SK-N-SH treated with all-trans-retinoic acid at 6 μM for 48 hours (cell line): ENCODE measurements around the gene SELENOF.

Experiments
- ATAC-seq: fragments of 200-7000 bp; cut with Tn5 transposase; 3 replicates; pipeline ENCODE4 v1.9.1; 2020; ENCODE audit warnings: mild to moderate bottlenecking, moderate library complexity
- ARNTL ChIP-seq: fragments of 450-650 bp; formaldehyde crosslinking; IDR thresholded peaks from 2 replicates; pipeline ENCODE4 v1.5.0; 2020; ENCODE audit warnings: low read depth, mild to moderate bottlenecking, moderate library complexity, borderline replicate concordance
- BACH2 ChIP-seq: fragments of 250-450 bp; sonication (Bioruptor Pico); IDR thresholded peaks from 2 replicates; pipeline ENCODE4 v1.9.0; 2021; ENCODE audit warnings: mild to moderate bottlenecking, borderline replicate concordance
- CREB5 ChIP-seq: fragments of 250-450 bp; sonication (Bioruptor Pico); IDR thresholded peaks from 2 replicates; pipeline ENCODE4 v1.5.1; 2020; ENCODE audit warnings: low read depth, mild to moderate bottlenecking, moderate library complexity
- CSDC2 ChIP-seq: fragments of 250-450 bp; sonication (Bioruptor Pico); IDR thresholded peaks from 2 replicates; pipeline ENCODE4 v1.5.0; 2020; ENCODE audit warnings: mild to moderate bottlenecking, moderate library complexity
- CSRNP3 ChIP-seq: fragments of 250-450 bp; sonication (Bioruptor Pico); IDR thresholded peaks from 2 replicates; pipeline ENCODE4 v1.5.1; 2021; ENCODE audit warnings: mild to moderate bottlenecking, moderate library complexity
- ESRRG ChIP-seq: fragments of 250-450 bp; sonication (Bioruptor Pico); IDR thresholded peaks from 2 replicates; pipeline ENCODE4 v1.6.1; 2021; ENCODE audit warnings: mild to moderate bottlenecking
- GLIS3 ChIP-seq: fragments of 250-450 bp; sonication (Bioruptor Pico); IDR thresholded peaks from 2 replicates; pipeline ENCODE4 v1.5.0; 2020; ENCODE audit warnings: mild to moderate bottlenecking, moderate library complexity
- ISL1 ChIP-seq: fragments of 250-450 bp; sonication (Bioruptor Pico); IDR thresholded peaks from 2 replicates; pipeline ENCODE4 v2.1.2; 2022; ENCODE audit warnings: mild to moderate bottlenecking, moderate library complexity
- OSR1 ChIP-seq: fragments of 250-450 bp; sonication (Bioruptor Pico); IDR thresholded peaks from 2 replicates; pipeline ENCODE4 v1.8.0; 2022; ENCODE audit warnings: moderate library complexity, mild to moderate bottlenecking, inconsistent platforms
- PATZ1 ChIP-seq: fragments of 250-450 bp; sonication (Bioruptor Pico); IDR thresholded peaks from 2 replicates; pipeline ENCODE4 v1.8.0; 2020; ENCODE audit warnings: mild to moderate bottlenecking, moderate library complexity, borderline replicate concordance
- POU6F1 ChIP-seq: fragments of 250-450 bp; sonication (Bioruptor Pico); IDR thresholded peaks from 2 replicates; pipeline ENCODE4 v1.8.0; 2021; ENCODE audit warnings: low read depth, mild to moderate bottlenecking, moderate library complexity, borderline replicate concordance
- PPARA ChIP-seq: fragments of 250-450 bp; sonication (Bioruptor Pico); IDR thresholded peaks from 2 replicates; pipeline ENCODE4 v1.5.0; 2020; ENCODE audit warnings: mild to moderate bottlenecking, borderline replicate concordance
- RARB ChIP-seq: fragments of 250-450 bp; sonication (Bioruptor Pico); IDR thresholded peaks from 2 replicates; pipeline ENCODE4 v1.8.0; 2021; ENCODE audit warnings: mild to moderate bottlenecking, moderate library complexity
- SNAI2 ChIP-seq: fragments of 250-450 bp; sonication (Bioruptor Pico); IDR thresholded peaks from 2 replicates; pipeline ENCODE4 v1.5.0; 2020; ENCODE audit warnings: mild to moderate bottlenecking, moderate library complexity
- TCF4 ChIP-seq: fragments of 250-450 bp; sonication (Bioruptor Pico); IDR thresholded peaks from 2 replicates; pipeline ENCODE4 v1.8.0; 2021; ENCODE audit warnings: mild to moderate bottlenecking, moderate library complexity, borderline replicate concordance
- TOX ChIP-seq: fragments of 250-450 bp; sonication (Bioruptor Pico); IDR thresholded peaks from 2 replicates; pipeline ENCODE4 v1.8.0; 2021; ENCODE audit warnings: mild to moderate bottlenecking, moderate library complexity, borderline replicate concordance
- ZC3H10 ChIP-seq: fragments of 250-450 bp; sonication (Bioruptor Pico); IDR thresholded peaks from 2 replicates; pipeline ENCODE4 v1.5.1; 2021; ENCODE audit warnings: mild to moderate bottlenecking, moderate library complexity
- ZFP3 ChIP-seq: fragments of 250-450 bp; sonication (Bioruptor Pico); IDR thresholded peaks from 2 replicates; pipeline ENCODE4 v1.5.0; 2020; ENCODE audit warnings: mild to moderate bottlenecking, moderate library complexity
- ZFP30 ChIP-seq: fragments of 450-650 bp; formaldehyde crosslinking; IDR thresholded peaks from 2 replicates; pipeline ENCODE4 v1.5.0; 2022; ENCODE audit warnings: mild to moderate bottlenecking, moderate library complexity
- ZNF565 ChIP-seq: fragments of 450-650 bp; formaldehyde crosslinking; conservative IDR thresholded peaks from 2 replicates; pipeline ENCODE4 v1.5.0; 2020; ENCODE audit warnings: low read depth, mild to moderate bottlenecking, moderate library complexity
- ZNF70 ChIP-seq: fragments of 450-650 bp; formaldehyde crosslinking; IDR thresholded peaks from 2 replicates; pipeline ENCODE4 v1.5.0; 2020; ENCODE audit warnings: mild to moderate bottlenecking, moderate library complexity
- ZNF8 ChIP-seq: fragments of 450-650 bp; formaldehyde crosslinking; IDR thresholded peaks from 2 replicates; pipeline ENCODE4 v1.5.0; 2020; ENCODE audit warnings: mild to moderate bottlenecking, moderate library complexity

SELENOF gene

GRCh38 chr1:86950712-86951419, 36.9 kb upstream of the SELENOF start:
- ATAC-seq = no peak
- TF ChIP-seq ZFP3 (CRISPR knock-in tag) (no peak), PPARA (CRISPR knock-in tag) (no peak), BACH2 (CRISPR knock-in tag) (no peak), TCF4 (no peak), ZNF8 (CRISPR knock-in tag) (no peak), ZNF70 (CRISPR knock-in tag) (no peak), ARNTL (CRISPR knock-in tag) (no peak), TOX (CRISPR knock-in tag) (no peak), ZC3H10 (CRISPR knock-in tag) (no peak), ESRRG (CRISPR knock-in tag) (no peak), ISL1 (CRISPR knock-in tag) (no peak), CSRNP3 (CRISPR knock-in tag) (no peak), OSR1 (CRISPR knock-in tag) (no peak), PATZ1 (CRISPR knock-in tag) (no peak), ZNF565 (CRISPR knock-in tag) (no peak), CSDC2 (no peak), GLIS3 (CRISPR knock-in tag) (no peak), CREB5 (CRISPR knock-in tag) (no peak)

- TF ChIP-seq ZNF70 (CRISPR knock-in tag) (no peak), ISL1 (CRISPR knock-in tag) (no peak), ZFP30 (CRISPR knock-in tag) (no peak), POU6F1 (no peak), PPARA (CRISPR knock-in tag) (no peak), CSRNP3 (CRISPR knock-in tag) (no peak), ZC3H10 (CRISPR knock-in tag) (no peak), ESRRG (CRISPR knock-in tag) (no peak), TOX (CRISPR knock-in tag) (no peak), TCF4 (no peak)
- ATAC-seq = no peak
Measured at GRCh38 chr1:86948212-86948611, 34.3 kb upstream of the SELENOF start.

GRCh38 chr1:86942743-86943142, 28.8 kb upstream of the SELENOF start:
- TF ChIP-seq PPARA (CRISPR knock-in tag) = no peak
- no peak for ATAC-seq

GRCh38 chr1:86942042-86942441, 28.1 kb upstream of the SELENOF start:
- ATAC-seq = no peak
- TF ChIP-seq POU6F1 (no peak), CSRNP3 (CRISPR knock-in tag) (no peak), OSR1 (CRISPR knock-in tag) (no peak), GLIS3 (CRISPR knock-in tag) (no peak), ZNF565 (CRISPR knock-in tag) (no peak), ESRRG (CRISPR knock-in tag) (no peak), ARNTL (CRISPR knock-in tag) (no peak), ZFP3 (CRISPR knock-in tag) (no peak), SNAI2 (CRISPR knock-in tag) (no peak), BACH2 (CRISPR knock-in tag) (no peak), ZFP30 (CRISPR knock-in tag) (no peak), CSDC2 (no peak), RARB (no peak), CREB5 (CRISPR knock-in tag) (no peak)
